ENCODE data around the gene SYT14.

SYT14 gene

DNA sequence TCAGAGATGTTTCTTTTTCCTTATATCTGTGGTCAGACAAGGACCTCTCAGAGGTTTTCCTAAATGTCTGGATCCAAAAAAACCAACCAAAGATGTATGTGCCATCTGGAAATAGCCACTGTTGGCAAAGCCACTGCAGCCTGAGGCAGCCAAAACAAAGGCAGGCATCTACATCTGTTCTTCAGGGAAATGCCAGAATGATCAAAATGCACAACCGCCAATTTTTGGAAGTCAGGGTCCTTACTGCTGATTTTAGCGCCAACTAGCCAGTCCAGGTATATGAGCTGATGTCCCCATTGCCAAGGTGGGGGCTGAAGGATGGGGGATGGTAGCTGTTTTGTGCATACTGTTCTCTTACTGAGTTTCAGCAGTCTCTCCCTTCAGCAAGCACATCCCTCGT, 45.9 kb downstream of the SYT14 start:
- Mint-ChIP-seq H3K27me3 (peaks cover 12% of the 10 kb centered on the region), H3K4me1 (ENCODE audit: low read depth) (no peaks in the 10 kb centered on the region), H3K4me3 (no peak overlapping the region), H3K36me3 (ENCODE audit: low read depth) (no peaks in the 10 kb centered on the region), H3K27ac (no peak overlapping the region), H3K9me3 (no peaks in the 10 kb centered on the region)

DNA sequence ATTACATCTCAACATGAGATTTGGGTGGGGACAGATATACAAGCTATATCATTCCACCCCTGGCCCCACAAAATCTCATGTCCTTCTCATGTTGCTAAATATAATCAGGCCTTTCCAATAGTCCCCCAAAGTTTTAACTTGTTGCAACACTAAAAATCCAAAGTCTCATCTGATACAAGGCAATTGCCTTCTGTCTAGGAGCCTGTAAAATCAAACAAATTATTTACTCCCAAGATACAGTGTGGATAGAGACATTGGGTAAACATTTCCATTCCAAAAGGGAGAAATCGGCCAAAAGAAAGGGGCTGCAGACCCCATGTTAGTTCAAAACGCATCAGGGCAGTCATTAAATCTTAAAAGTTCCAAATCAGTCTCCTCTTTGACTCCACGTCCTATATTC, 47.0 kb downstream of the SYT14 start:
- no peak overlapping the region for H3K27ac Mint-ChIP-seq
- H3K4me3 Mint-ChIP-seq = no peak overlapping the region
- no peaks in the 10 kb centered on the region for H3K36me3 Mint-ChIP-seq (ENCODE audit: low read depth)
- H3K27me3 Mint-ChIP-seq = peaks cover 12% of the 10 kb centered on the region
- H3K9me3 Mint-ChIP-seq = no peaks in the 10 kb centered on the region
- H3K4me1 Mint-ChIP-seq (ENCODE audit: low read depth) = no peaks in the 10 kb centered on the region

DNA sequence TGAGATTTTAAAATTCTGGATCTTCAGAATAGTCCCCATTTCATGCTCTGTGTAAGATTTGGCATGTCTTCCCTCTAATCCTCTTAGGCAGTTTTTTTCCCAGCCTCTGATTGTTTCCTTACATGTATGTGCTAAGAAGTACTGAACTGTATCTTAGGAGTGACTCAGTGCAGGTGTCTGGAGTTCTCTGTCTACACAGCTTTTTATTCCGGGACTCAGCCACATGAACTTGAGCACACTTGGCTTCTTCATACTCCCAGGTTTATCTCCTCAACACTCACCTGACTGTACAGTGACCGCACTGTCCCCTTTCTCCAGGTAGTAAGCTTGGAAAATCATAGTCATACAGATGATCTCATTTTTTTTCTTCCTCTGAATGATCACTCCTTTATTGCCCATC, 50.7 kb downstream of the SYT14 start:
- Mint-ChIP-seq H3K4me3 (no peak overlapping the region), H3K27ac (no peak overlapping the region), H3K9me3 (no peaks in the 10 kb centered on the region), H3K36me3 (ENCODE audit: low read depth) (no peaks in the 10 kb centered on the region), H3K4me1 (ENCODE audit: low read depth) (no peaks in the 10 kb centered on the region), H3K27me3 (peaks cover 9% of the 10 kb centered on the region)

DNA sequence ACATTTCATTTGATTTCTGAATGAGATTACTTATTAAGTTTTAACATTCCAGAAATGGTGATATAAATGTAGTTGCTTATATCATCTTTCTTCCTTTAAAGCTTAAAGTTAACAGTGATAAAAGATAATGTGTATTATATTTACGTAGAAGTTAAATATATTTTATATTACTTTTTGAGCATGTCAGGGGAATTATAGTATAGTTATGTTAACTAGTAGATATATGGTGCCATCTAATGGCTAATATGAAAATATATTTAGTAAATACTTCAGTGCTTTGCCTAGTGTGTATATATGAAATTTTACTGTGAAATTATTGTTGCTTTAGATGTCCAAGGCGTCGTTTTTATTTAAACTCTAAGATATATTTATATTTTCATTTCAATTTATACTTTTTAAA, 51.5 kb downstream of the SYT14 start:
- H3K9me3 Mint-ChIP-seq = no peaks in the 10 kb centered on the region
- H3K4me1 Mint-ChIP-seq (ENCODE audit: low read depth) = no peaks in the 10 kb centered on the region
- H3K27ac Mint-ChIP-seq = no peak overlapping the region
- peaks cover 17% of the 10 kb centered on the region for H3K27me3 Mint-ChIP-seq
- no peak overlapping the region for H3K4me3 Mint-ChIP-seq
- no peaks in the 10 kb centered on the region for H3K36me3 Mint-ChIP-seq (ENCODE audit: low read depth)

DNA sequence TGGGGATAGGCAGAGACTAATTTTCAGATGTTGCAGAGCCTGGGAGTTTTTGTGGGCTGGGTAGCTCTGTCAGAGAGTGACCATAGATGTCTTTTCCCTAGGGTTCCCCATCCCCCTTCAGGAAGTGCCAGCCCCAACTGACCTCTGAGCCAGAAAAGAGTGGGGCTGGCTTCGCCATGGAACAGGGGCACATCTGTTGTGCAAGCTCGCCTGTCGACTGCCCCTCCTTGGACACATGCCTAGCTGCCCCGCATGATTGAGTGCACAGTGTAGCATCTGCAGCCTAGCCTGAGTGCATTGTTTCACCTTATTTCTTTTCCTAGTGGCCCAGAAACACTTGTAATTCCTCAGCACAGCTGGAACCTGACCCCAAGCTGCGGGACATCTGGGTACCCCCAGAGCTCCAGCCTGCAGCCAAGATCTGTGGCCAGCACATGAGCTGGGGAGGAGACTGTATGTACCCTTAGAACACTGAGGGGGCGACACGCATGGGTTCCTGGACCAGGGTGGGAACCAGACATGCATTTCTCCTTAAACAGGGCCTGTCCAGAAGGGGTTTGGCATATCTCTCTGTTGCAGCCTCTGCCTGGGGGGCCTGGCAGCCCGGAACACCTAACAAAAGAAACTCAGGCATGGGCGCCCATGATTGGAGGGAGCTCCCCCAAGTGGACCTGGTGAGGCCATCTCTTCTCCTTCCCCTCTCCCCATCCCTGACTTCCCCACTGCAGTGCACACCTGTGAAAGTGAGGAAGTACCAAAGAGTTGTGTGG, 55.2 kb downstream of the SYT14 start:
- Mint-ChIP-seq H3K4me1 (ENCODE audit: low read depth) (no peaks in the 10 kb centered on the region), H3K4me3 (no peak overlapping the region), H3K36me3 (ENCODE audit: low read depth) (no peaks in the 10 kb centered on the region), H3K27ac (no peak overlapping the region), H3K27me3 (peaks cover 20% of the 10 kb centered on the region), H3K9me3 (no peaks in the 10 kb centered on the region)

DNA sequence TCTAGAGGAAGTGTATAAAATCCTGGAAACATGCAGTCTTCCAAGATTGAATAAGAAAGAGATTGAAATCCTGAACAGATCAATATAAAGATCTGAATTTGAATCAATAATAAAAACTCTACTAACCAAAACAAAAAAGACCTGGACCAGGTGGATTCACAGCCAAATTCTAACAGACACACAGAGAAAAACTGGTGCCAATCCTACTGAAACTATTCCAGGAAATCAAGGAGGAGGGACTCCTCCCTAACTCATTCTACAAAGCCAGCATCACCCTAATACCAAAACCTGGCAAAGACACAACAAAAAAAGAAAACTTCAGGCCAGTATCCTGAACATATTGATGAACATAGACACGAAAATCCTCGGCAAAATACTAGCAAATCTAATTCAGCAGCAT, 58.3 kb downstream of the SYT14 start:
- Mint-ChIP-seq H3K4me1 (ENCODE audit: low read depth) (no peaks in the 10 kb centered on the region), H3K36me3 (ENCODE audit: low read depth) (no peaks in the 10 kb centered on the region), H3K4me3 (no peak overlapping the region), H3K9me3 (no peaks in the 10 kb centered on the region), H3K27me3 (peaks cover 20% of the 10 kb centered on the region), H3K27ac (no peak overlapping the region)

DNA sequence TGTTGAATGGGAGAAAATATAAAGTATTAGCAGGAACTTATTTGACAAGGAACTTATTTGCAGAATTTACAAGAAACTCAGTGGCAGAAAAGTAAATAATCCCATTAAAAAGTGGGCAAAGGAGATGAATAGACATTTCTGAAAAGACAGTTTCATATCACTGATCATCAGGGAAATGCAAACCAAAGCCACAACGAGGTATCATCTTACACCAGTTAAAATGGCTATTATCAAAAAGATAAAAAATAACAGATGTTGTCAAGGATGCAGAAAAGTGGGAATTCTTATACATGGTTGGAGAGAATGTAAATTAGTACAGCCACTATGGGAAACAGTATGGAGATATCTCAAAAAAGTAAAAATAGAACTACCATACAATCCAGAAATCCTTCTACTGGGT, 61.0 kb downstream of the SYT14 start:
- no peaks in the 10 kb centered on the region for H3K36me3 Mint-ChIP-seq (ENCODE audit: low read depth)
- no peaks in the 10 kb centered on the region for H3K9me3 Mint-ChIP-seq
- no peak overlapping the region for H3K27ac Mint-ChIP-seq
- H3K27me3 Mint-ChIP-seq = peaks cover 21% of the 10 kb centered on the region
- no peak overlapping the region for H3K4me3 Mint-ChIP-seq
- no peaks in the 10 kb centered on the region for H3K4me1 Mint-ChIP-seq (ENCODE audit: low read depth)

DNA sequence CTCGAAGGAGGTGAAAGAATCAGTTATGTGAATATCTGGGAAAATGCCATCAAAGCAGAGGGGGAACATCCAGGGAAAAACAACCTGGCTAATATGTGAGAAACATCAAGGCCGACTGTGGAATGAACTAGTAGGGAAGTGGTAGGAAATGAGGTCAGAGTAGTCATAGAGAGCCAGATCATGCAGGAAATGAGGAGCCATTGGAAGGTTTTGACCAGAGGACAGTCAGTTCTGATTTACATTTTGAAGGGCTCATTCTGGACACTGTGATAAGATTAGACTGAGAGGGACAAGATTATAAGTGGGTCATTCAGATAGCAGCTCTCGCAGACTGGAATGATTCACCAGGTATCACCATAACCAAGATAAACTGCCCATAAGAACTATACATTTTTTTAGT, 63.7 kb downstream of the SYT14 start:
- H3K27me3 Mint-ChIP-seq = peaks cover 7% of the 10 kb centered on the region
- H3K9me3 Mint-ChIP-seq = no peaks in the 10 kb centered on the region
- H3K36me3 Mint-ChIP-seq (ENCODE audit: low read depth) = no peaks in the 10 kb centered on the region
- H3K4me3 Mint-ChIP-seq = no peak overlapping the region
- no peak overlapping the region for H3K27ac Mint-ChIP-seq
- H3K4me1 Mint-ChIP-seq (ENCODE audit: low read depth) = no peaks in the 10 kb centered on the region

DNA sequence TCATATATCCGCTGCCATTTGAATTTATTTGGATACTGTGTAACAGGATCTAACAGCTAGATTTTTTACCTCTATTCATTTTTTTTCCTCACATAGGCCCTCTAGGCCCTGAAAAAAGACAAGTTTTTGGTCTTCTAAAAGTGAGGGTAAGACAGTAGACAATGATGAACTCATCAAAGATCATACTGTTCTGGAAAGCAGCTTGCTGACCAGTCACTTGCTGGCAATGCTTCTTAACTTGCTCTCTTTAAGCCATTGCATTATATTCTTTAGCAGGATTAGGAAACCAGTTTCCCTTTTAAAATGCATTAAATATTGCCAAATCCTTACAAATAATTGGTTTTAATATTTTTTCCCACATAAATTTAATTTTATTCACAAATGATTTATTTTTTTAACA, 65.5 kb downstream of the SYT14 start:
- Mint-ChIP-seq H3K27me3 (peaks cover 5% of the 10 kb centered on the region), H3K27ac (no peak overlapping the region), H3K9me3 (no peaks in the 10 kb centered on the region), H3K36me3 (ENCODE audit: low read depth) (no peaks in the 10 kb centered on the region), H3K4me3 (no peak overlapping the region), H3K4me1 (ENCODE audit: low read depth) (no peaks in the 10 kb centered on the region)

DNA sequence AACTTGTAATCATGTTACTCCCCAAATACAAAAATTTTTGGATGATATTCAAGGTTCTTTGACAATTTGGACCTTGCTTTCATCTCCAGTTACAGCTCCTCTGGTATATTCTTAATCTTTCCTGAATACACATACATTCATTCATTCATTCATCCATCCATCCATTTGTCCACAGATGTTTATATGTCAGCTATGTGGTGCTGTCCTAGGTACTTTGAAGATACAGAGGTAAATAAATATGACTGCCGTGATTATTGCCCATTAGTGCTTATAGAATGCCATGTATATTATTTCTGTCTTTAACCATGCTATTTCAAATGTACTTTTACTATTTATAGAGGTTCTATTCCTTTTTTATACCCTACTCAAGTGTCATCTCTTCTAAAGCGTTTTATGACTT, 72.1 kb downstream of the SYT14 start:
- no peaks in the 10 kb centered on the region for H3K4me1 Mint-ChIP-seq (ENCODE audit: low read depth)
- no peaks in the 10 kb centered on the region for H3K27me3 Mint-ChIP-seq
- no peaks in the 10 kb centered on the region for H3K36me3 Mint-ChIP-seq (ENCODE audit: low read depth)
- no peak overlapping the region for H3K27ac Mint-ChIP-seq
- no peaks in the 10 kb centered on the region for H3K9me3 Mint-ChIP-seq
- no peak overlapping the region for H3K4me3 Mint-ChIP-seq

DNA sequence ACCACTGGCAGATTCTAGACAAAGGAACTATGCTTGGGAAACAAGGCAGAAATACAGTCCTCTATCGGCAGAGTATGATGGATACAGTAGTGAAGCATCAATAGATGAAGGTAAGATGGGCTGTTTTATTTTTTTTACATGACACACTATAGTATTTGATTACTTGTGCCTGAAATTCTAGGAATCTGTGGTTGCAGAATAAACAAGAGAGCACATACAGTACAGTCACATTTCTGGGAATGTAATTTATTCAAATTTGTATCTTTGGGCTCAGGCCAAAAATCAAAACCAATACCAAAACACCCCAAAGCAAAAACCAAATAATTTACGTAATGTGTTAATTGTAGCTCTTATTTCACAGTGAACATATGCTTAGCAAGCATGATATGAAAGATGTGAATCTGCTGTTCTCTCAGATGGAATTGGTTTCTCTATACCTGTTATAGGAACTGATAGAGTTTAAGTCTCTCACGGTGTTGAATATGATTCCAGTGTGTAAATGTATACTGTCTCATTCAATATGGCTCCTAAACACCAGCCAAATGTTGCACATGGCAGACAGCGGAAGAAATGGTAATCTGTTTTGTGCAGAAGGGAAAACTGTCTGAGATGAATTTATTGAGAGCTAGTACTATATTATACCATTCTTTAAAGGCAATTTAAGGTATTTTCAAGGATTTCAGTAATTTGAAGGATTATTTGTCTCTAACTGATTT, 83.3 kb downstream of the SYT14 start:
- no peaks in the 10 kb centered on the region for H3K36me3 Mint-ChIP-seq (ENCODE audit: low read depth)
- no peak overlapping the region for H3K4me3 Mint-ChIP-seq
- no peaks in the 10 kb centered on the region for H3K9me3 Mint-ChIP-seq
- no peak overlapping the region for H3K27ac Mint-ChIP-seq
- no peaks in the 10 kb centered on the region for H3K4me1 Mint-ChIP-seq (ENCODE audit: low read depth)
- peaks cover 5% of the 10 kb centered on the region for H3K27me3 Mint-ChIP-seq

DNA sequence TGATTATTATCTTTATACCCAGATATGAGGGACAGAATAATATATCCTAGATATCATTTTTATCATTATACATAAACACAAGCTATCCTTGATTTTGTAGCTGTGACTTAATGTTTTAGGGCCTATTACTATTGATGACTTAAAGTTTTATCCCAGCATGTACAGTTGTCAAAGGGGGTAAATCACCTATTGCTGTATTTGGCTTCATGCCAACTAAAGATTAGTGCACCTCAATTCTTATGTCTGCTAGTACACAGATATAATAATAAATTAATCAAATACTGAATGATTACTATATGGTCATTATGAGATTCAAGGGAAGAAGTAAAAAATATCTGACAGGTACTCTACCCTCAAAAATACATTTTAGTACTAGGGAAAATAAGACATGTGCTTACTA, 84.0 kb downstream of the SYT14 start:
- Mint-ChIP-seq H3K4me1 (ENCODE audit: low read depth) (no peaks in the 10 kb centered on the region), H3K27me3 (no peaks in the 10 kb centered on the region), H3K27ac (no peak overlapping the region)

DNA sequence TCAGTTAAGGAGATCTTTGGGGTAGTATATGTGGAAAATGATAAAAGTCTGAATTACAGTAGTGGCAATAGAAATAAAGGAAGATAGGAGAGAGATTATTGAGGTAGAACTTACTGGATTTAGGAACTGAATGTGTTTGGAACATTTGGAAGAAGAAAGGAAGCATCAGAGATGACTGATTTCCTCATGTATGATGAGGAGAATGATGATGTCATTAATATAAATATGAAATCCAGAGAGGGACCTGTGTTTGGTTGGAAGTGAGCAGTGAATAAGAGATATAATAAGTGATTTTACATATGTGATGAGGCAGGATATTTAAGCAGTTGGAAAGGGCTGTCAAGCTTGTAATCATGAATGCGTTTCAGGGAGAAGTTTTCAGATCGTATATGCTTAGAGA, 86.3 kb downstream of the SYT14 start:
- no peaks in the 10 kb centered on the region for H3K27me3 Mint-ChIP-seq
- H3K4me3 Mint-ChIP-seq = no peak overlapping the region
- H3K9me3 Mint-ChIP-seq = no peaks in the 10 kb centered on the region
- no peaks in the 10 kb centered on the region for H3K4me1 Mint-ChIP-seq (ENCODE audit: low read depth)
- no peaks in the 10 kb centered on the region for H3K36me3 Mint-ChIP-seq (ENCODE audit: low read depth)
- no peak overlapping the region for H3K27ac Mint-ChIP-seq

More for the DNA sequence above, 84.0 kb downstream of the SYT14 start:
- no peaks in the 10 kb centered on the region for H3K36me3 Mint-ChIP-seq (ENCODE audit: low read depth)
- no peak overlapping the region for H3K4me3 Mint-ChIP-seq
- no peaks in the 10 kb centered on the region for H3K9me3 Mint-ChIP-seq

DNA sequence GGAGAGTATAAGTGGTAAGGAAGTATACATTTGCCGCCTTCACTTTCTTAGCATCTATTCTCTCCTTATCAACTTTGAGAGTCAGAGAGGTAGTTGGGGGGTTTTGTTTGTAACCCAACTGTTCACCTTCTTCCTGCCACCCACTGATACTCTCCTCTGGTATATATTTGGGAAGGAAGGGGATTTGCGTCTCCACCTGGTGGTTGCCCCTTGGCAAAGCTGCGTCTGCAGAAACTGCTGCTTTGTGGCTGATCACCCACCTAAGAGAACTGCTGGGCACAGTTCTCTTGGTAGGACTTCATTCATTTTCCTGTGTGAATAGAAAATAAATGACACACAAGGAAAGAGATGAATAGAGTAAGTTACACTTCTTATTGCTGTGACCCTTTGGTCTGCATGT, 87.0 kb downstream of the SYT14 start:
- Mint-ChIP-seq H3K4me3 (no peak overlapping the region), H3K36me3 (ENCODE audit: low read depth) (no peaks in the 10 kb centered on the region), H3K9me3 (no peaks in the 10 kb centered on the region), H3K27ac (no peak overlapping the region), H3K27me3 (no peaks in the 10 kb centered on the region), H3K4me1 (ENCODE audit: low read depth) (no peaks in the 10 kb centered on the region)

DNA sequence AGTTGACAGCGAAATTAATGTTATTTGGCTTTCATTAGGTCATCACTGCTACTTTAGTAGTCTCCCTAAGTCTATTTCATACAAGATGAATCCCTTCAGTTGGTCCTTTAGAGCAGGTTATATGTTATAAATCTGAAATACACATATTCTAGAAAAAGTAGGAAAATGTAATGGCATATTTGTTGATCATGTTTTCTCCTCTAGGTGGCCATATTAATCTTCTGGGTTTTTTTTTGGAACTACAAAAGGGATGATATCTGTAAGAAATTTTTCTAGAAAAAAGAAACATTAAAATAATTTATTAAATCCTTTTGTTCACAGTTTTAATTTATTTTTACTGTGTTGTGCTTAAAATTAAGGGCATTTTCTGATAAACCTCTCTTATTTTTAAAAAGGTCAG, 87.9 kb downstream of the SYT14 start:
- Mint-ChIP-seq H3K36me3 (ENCODE audit: low read depth) (no peaks in the 10 kb centered on the region), H3K9me3 (peaks cover 5% of the 10 kb centered on the region), H3K27ac (no peak overlapping the region), H3K4me1 (ENCODE audit: low read depth) (no peaks in the 10 kb centered on the region), H3K27me3 (no peaks in the 10 kb centered on the region), H3K4me3 (no peak overlapping the region)

DNA sequence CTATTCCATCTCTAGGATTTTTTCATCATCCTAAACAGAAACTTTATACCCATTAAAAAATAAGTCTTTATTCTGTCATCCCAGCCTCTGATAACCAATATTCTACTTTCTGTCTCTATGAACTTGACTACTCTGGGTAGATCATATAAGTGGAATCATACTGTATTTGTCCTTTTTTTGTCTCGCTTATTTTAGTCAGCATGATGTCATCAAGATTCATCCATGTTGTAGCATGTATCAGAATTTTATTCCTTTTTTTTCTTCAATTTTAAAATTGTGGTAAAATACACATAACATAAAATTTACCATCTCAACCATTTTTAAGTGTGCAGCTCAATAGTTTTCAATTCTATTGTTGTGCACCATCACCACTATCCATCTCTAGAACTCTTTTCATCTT, 90.0 kb downstream of the SYT14 start:
- no peaks in the 10 kb centered on the region for H3K36me3 Mint-ChIP-seq (ENCODE audit: low read depth)
- H3K27ac Mint-ChIP-seq = no peak overlapping the region
- H3K4me3 Mint-ChIP-seq = no peak overlapping the region
- no peaks in the 10 kb centered on the region for H3K4me1 Mint-ChIP-seq (ENCODE audit: low read depth)
- H3K9me3 Mint-ChIP-seq = peaks cover 5% of the 10 kb centered on the region
- H3K27me3 Mint-ChIP-seq = peaks cover 4% of the 10 kb centered on the region

Data from stimulated activated naive CD8-positive, alpha-beta T cell treated with anti-CD3 and anti-CD28 coated beads, Interleukin-15, Interleukin-2, amounts not matched to agents 100 ng/mL and 50 ng/mL, for 24 hours (primary cell).